Hematopoietic multipotent progenitor cell treated with erythropoietin and hydrocortisone succinate and interleukin-3 and kit ligand, for 4 days (in vitro differentiated cells): ENCODE measurements around the gene THBS3.
"Not testable (repeated sequence)": the region's sequence is repeated elsewhere in the genome, so short reads cannot be mapped to it uniquely, and the experiment has no call there.

Experiments used
- DNase-seq: peaks from one replicate; pipeline ENCODE4 v3.0.0-alpha.2; 2015

THBS3 gene

DNA sequence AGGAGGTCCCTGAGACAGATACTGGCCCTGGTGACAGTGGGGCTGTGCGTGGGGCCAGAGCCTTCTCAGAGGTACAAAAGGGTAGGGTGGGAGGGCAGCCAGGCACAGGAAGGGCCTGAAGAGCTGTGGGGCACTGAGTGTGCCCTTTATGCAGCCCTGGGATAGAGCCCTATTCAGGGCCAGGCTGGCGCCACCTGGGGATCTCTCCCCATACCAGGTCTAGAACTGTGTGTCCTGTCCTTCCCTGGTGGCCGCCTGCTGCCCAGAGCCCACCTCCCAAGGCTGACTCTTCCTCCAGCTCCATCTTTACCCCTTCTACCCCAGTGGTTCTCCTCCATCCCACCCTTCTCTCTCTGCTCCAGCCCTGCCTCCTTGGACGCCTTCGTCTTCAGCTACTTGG lies 25.8 kb upstream of the THBS3 start:
- DNase-seq = not testable (repeated sequence)

DNA sequence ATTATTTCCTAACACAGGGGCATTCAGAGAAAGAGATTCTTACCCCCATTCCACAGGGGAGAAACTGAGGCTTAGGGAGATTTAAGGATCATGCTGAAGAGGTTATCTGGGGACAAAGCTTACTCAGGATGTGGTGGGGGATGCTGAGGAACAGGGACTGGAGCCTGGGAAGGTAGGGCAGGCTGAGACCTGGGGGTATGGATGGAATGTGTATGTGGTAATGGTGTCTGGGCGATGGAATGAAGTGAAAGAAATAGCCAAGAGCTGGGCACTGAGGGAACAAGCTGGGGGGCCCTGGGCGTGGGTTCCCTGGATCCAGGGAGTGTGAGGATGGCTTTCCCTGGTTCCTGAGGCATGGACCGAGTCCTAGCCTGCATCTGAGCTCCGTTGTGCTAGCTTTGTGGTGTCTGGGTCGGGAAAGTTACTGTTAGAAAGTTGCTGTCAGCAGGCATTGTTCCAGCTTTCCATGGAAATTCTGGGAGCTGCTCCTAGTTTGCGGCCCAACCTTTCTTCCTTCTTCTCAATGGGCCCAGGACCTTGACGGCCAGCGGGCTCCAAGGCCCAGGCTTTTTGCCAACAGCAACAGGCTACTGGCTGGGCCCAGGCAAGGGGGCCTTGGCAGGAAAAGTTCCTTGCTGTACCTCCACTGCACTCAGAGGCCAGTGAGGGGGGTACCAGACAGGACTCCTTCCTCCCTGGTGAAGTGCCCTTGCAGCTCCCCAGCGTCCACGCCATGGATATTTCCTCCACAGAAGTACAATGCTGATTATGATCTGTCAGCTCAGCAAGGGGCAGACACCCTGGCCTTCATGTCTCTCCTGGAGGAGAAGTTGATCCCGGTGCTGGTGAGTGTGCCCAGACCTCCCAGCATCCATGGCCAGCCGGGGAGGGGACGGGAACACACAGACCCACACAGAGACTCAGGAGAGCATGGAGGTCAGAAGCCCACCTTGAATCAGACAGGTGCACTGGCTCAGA lies 24.6 kb upstream of the THBS3 start:
- DNase-seq = not testable (repeated sequence)

DNA sequence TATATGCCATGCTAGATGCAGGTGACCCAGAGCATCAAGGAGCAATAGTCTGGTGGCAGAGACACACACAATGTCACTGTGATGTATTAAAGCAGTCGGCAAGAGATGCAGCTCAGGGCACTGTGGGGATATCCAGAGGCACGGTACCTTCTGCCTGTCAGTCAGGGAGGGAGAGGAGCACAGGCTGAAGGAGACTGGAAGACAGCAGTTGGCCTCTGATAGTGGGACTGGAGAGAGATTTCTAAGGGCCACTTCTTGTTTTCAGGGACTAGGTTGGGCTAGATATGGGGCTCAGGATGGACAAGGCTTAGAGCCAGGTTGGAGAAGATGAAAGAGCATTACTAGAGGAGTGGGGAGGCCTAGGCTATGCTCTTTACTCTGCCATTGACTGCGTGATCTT lies 23.6 kb upstream of the THBS3 start:
- not testable (repeated sequence) for DNase-seq

DNA sequence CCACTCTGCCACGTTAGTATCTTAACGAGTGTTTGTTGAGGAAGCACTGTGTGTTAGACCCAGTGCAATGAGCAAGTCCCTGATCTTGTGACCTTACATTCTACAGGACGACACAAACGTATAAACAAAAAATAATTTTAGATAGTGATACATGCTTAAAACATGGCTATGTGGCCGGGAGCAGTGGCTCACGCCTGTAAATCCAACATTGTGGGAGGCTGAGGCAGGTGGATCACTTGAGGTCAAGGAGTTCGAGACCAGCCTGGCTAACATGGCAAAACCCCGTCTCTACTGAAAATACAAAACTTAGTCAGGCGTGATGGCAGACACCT lies 20.4 kb upstream of the THBS3 start:
- DNase-seq = no peak

DNA sequence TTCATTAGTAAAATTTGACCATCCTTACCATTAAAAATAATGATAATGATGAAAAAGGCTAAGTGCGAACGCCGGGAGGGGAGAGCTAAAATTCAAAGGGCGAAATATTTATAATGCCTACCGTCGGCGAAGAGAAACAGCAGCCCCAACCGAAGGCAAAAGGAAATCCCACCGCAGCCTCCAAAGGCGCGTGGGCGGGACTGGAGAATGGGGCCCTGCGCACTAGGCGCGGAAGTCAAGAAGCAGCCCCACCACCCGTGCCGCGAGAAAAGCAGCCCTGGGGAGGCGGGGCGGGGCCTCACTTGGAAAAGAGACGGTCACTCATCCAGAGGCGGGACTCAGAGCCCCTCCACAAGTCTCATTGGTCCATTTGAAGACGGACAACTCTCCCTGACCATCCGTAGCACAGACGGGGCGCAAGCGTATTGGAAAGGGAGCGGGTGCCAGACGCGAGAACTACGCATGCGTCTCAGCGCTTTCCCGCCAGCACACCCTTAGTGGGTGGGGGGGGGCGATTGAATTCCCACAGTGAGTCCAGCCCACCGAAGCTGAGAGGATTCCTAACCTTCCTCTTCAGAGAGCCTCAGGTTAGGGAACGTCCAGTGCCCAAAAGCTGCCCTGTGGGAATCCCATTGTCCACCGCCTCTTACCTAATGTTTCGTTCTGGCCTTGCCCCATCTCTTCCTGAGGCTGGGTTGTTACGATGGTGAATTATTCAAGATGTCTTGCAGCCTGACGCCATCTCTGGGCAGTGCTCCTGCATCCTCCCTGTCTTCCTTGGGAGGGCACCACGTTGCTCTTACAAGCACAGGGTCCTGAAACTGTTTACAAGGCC lies 19.8 kb upstream of the THBS3 start:
- peak; percentile 100 for DNase-seq

GRCh38 chr1:155226910-155227260 lies 19.2 kb upstream of the THBS3 start:
- peak; percentile 85 for DNase-seq

DNA sequence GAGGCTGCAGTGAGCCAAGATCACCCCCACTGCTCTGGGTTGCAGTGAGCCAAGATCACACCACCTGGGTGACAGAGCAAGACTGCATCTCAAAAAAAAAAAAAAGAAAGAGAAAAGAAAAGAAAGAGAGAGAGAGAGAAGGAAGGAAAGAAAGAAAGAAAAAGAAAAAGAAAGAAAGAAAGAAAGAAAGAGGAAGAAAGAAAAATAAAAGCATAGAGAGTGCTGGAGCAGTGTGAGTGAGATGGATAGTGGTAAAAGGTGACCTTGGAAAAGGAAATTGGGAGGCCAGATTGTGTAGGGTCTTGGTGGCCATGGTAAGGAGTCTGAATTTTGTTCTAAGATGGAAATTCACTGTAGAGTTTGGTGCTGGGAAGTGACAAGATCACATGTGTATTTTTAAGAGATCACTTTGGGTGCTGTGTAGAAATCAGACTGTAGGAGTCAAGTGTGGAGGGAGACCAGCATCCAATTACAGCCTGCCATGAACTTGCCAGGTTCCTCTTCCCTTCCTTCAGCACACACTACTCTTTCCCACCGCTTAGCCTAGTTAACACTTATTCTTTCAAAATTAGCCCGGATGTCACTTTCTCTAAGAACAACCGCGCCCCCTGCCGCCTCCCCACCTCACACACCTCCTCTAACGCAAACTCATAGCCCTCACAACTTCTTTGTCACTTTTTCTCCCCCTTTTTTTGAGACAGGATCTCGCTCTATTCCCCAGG lies 18.7 kb upstream of the THBS3 start:
- DNase-seq = peak; percentile 96

- not testable (repeated sequence) for DNase-seq
Measured at GRCh38 chr1:155225404-155225759, 17.7 kb upstream of the THBS3 start.

GRCh38 chr1:155223047-155223446 lies 15.3 kb upstream of the THBS3 start:
- no peak for DNase-seq

GRCh38 chr1:155220211-155220965 lies 12.7 kb upstream of the THBS3 start:
- not testable (repeated sequence) for DNase-seq

DNA sequence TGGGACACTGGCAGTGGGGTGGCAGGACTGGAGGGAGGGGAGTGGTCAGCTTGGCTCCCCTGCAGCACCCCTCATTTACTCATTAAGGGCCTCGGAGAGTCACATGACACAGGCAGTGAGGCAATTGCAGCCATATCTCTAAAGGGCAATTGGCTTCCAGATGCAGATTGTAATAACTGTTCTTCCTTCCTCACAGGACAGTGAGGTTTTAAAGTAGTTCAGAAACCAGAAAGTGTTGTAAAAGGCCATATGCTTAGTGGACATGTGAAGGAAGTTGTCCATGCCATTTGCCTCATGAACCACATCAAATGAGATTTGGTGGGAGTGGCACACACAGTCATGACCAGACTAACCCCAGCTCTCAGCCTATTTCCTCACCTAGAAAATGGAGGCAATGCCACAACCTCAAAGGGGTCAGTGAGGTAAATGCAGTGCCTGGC lies 11.9 kb upstream of the THBS3 start:
- DNase-seq = peak; percentile 75

GRCh38 chr1:155218854-155219591 lies 11.3 kb upstream of the THBS3 start:
- peak; percentile 80 for DNase-seq

GRCh38 chr1:155214702-155215101 lies 7.0 kb upstream of the THBS3 start:
- DNase-seq = not testable (repeated sequence)

GRCh38 chr1:155212051-155212440 lies 4.3 kb upstream of the THBS3 start:
- not testable (repeated sequence) for DNase-seq

GRCh38 chr1:155211381-155212050 lies 3.8 kb upstream of the THBS3 start:
- DNase-seq = not testable (repeated sequence)

GRCh38 chr1:155210314-155211104 lies 2.8 kb upstream of the THBS3 start:
- DNase-seq = no peak

DNA sequence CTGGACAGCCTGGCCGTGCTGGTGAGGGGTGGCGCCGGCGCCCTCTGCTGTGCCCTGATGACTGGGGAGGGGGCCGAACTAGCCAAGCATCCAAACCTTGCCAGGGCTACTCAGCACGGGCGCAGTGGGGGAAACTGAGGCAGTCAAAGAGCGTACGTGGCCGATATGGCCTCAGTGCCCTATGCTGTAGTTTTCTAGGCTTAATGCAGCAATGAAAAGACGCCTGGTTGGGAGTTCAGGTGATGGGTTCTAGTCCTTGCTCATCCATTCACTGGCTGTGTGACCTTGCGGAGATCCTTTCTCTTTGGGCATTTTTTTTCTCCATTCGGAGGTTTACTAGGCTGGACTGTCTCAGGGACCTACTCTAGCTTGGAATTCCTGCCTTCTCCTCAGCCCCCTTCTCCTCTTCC lies 1.6 kb upstream of the THBS3 start:
- DNase-seq = no peak

- peak; percentile 95 for DNase-seq
Measured at GRCh38 chr1:155208541-155209311, 1.0 kb upstream of the THBS3 start, which contains the start of gene MTX1. Gene MTX1, plus strand, starts transcription at chr1:155208695. Its CDS starts 110 bp downstream, at chr1:155208805.
